Thyroid gland (tissue), 4 donors: ENCODE data around the gene KLK14.

ENCODE experiments used
- POLR2A ChIP-seq, 2 donors: fragments of 450-650 bp; IDR thresholded peaks; one replicate each; pipeline ENCODE4 v1.6.1; 2017; ENCODE audit warnings: antibody characterized with exemption in 2 of 2, mild to moderate bottlenecking in 2 of 2, moderate library complexity in 1 of 2
- TF ChIP-seq, protein P1 (sequence below), 6 experiments: fragments of 200-600 bp in 3 of 6; fragments of 450-650 bp in 3 of 6; sonication (generic) in 3 of 6; IDR thresholded peaks; one replicate each; pipeline ENCODE4 v1.5.1; 2016 to 2019; ENCODE audit warnings: antibody characterized with exemption in 6 of 6, mild to moderate bottlenecking in 2 of 6, inconsistent platforms in 1 of 6, moderate library complexity in 1 of 6

DNA sequence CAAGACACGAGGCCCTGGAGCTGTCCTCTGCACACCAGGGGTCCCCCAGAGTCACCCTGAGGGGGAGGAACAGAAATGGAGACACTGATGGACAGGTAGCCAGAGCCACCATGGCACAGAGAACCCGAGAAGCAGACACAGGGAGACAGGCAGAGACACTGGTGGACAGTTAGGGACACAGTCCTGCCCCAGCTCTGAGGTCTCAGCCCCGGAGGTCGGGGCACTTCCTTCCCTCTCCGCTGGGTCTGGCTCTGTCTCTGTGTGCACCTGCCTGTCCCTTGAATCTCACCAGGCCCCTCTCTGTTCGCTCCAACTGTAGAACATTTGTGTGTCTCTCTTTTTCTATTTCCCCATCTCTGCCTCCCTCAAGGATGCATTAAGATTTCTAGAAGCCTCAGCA is 4.6 kb downstream of the KLK14 start:
- TF ChIP-seq, protein P1, sequence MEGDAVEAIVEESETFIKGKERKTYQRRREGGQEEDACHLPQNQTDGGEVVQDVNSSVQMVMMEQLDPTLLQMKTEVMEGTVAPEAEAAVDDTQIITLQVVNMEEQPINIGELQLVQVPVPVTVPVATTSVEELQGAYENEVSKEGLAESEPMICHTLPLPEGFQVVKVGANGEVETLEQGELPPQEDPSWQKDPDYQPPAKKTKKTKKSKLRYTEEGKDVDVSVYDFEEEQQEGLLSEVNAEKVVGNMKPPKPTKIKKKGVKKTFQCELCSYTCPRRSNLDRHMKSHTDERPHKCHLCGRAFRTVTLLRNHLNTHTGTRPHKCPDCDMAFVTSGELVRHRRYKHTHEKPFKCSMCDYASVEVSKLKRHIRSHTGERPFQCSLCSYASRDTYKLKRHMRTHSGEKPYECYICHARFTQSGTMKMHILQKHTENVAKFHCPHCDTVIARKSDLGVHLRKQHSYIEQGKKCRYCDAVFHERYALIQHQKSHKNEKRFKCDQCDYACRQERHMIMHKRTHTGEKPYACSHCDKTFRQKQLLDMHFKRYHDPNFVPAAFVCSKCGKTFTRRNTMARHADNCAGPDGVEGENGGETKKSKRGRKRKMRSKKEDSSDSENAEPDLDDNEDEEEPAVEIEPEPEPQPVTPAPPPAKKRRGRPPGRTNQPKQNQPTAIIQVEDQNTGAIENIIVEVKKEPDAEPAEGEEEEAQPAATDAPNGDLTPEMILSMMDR (IDR thresholded peaks at IDR 0.05): no peak
- TF ChIP-seq POLR2A (IDR thresholded peaks at IDR 0.05): no peak
